ENCODE results near the gene CSNK1G2.
"Not testable (repeated sequence)": the region's sequence is repeated elsewhere in the genome, so short reads cannot be mapped to it uniquely, and the experiment has no call there.

CSNK1G2 gene

DNA sequence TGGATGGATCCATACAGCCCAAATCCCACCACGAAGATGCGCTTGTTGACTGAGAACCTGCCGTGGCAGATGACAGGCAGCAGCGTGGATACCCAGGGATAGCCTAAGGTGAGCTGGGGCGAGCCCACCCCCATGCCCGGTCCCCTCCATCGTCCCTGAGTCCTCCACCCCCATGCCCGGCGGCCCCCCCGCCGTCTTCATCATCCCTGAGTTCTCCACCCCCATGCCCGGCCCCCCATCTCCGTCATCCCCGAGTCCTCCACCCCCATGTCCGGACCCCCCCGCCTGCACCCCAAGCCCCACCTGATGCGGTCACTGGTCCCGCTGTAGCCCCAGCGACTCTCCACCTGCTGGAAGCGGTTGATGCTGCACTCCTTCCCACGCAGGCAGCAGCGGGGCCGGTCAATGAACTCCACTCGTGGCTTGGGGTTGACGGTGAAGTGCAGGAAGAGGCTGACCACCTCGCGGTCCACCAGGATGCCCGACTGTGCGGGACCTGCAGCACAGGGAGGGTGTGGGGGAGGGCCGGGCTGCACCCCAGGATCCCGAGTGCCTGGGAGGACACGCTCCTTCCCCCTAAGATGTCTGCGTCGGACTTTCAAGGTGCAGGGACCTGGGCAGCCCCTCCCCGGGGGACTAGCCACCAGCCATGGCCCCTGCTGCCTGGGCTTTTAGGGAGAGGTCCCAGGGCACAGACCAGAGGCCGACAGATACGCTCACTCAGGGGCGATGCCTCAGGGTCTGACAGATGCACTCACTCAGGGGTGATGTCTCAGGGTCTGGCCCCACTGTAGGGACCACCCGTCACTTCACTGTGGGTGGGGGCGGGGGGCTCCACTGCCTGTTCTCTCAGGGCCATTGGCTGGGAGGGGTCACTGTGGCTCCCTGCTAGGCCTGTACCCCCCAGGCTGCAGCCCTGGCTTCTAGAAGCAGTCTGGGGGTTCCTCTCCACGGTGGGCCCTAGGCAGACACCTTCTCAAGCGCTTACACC, 46.5 kb downstream of the CSNK1G2 start:
- FAIRE-seq: no peak

DNA sequence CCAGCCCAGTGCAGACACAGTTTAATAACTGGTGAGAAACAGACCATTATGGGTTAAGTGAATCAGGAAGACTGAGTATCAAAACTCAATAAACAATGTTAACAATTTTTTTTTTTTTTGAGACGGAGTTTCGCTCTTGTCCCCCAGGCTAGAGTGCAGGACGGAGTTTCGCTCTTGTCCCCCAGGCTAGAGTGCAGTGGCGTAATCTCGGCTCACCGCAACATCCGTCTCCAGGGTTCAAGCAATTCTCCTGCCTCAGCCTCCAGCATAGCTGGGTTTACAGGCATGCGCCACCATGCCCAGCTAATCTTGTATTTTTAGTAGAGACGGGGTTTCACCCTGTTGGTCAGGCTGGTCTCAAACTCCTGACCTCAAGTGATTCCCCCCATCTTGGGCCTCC, 47.5 kb downstream of the CSNK1G2 start:
- not testable (repeated sequence) for DNase-seq (ENCODE audit: low spot score); FAIRE-seq

More for the DNA sequence above, 46.5 kb downstream of the CSNK1G2 start:
- no peak for DNase-seq (ENCODE audit: low spot score)

DNA sequence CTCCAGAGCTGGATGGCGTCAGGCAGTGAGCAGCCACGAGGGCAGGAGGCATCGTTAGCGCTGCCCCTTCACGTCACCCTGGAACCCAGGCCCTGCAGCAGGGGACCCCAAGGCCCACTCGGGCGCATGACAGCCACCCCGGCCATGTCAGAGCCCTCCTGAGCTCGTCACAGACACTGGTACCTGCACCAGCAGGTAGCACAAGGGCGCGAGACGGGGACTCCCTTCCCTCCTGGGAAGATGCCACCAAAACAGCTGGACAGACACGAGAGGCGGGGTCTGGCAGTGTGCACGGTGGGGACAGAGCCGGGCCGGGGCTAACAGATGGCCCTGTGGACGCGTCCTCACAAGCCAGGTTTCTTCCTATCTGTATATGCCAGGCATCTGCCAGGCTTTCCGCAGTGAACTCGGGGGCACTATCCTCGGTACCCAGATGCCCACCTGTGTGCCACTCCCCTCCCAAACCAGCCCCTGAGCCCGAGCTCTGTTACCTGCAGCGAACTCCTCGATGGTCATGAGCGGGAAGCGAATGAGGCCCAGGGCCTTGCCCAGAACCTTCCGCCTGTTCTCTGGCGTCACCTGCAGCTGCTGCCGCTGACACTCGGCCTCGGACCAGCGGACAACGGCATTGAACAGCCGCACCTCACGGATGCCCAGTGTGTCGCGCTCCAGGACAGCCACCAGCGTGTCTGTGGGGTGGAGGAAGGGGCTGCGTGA, 48.7 kb downstream of the CSNK1G2 start:
- no peak for FAIRE-seq
- DNase-seq (ENCODE audit: low spot score): no peak

DNA sequence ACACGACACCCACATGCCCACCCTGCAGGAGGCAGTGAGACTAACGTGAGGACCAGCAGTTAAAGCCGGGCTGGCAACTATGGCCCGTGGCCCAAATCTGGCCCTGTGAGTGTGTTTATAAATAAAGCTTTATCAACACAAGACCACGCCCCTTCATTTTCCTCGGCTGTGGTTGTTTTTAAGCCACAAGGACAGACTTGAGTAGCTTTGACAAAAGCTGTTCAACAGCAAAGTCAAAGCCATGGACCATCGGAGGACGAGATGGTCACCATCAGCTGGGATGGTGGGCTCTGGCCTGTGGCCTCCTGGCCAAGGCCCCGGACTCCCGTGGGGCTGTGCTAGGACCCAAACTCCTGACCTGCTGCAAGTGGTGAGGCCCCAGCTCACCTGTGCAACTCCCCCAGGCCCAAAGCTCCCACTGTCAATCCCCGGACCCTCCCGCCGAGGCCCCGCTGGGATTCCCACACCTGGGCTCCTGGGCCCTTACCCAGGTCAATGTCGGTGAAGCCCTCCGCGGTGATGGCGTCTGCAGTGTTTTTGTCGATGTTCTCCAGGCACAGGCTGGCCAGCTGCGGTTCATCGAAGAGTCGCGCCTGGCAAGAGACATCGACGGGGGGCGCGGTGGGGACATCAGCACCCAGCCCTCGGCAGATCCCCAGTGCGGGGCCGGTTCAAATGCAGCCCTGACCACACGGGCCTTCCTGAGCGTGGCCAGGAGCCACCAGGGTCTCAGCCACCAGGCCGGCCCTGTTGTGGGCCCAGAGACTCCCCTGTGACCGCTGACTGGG, 49.5 kb downstream of the CSNK1G2 start:
- FAIRE-seq (no peak), DNase-seq (ENCODE audit: low spot score) (no peak)

DNA sequence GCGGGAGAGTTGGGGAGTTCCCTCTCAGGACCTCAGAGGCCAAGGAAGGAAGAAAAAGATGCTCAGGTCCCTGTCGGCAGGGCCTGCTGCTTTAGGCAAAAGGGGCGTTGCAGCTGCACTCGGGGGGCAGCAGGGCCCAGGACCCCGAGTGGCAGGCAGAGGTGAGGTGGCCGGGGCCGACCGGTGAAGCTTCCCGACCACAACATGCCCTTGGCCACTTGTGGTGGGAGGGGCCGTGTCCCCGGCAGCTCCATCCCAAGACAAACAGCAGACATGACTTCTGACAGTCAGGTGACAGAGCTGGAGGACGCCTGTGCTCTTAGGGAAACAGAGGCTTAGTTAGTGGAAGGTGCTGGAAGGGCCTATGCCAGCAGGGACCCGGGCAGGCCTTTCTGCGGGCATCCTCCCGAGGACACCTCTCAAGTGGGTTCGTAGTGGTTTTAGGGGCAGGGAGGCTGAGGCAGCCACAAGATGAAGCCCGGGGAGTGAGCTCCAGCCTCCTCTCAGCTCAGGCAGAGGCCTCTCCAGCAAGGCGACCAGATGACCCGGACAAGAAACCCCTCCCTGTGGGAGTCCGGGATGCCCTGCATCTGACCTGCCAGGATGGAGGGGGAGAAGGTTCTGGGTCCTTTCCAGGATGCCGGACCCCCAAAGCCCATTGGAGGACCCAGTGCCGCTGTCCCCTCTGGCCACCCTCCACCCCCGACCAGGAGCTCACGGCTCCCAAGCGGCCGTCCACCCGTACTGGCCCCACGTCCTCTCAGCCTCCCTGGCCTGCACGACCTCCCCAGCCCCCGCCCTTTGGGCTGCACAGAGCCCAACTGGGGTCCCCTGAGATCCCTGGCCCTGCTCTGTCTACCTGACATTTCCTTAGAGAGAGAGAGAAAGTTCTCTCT, 50.3 kb downstream of the CSNK1G2 start:
- no peak for FAIRE-seq
- DNase-seq (ENCODE audit: low spot score): no peak

DNA sequence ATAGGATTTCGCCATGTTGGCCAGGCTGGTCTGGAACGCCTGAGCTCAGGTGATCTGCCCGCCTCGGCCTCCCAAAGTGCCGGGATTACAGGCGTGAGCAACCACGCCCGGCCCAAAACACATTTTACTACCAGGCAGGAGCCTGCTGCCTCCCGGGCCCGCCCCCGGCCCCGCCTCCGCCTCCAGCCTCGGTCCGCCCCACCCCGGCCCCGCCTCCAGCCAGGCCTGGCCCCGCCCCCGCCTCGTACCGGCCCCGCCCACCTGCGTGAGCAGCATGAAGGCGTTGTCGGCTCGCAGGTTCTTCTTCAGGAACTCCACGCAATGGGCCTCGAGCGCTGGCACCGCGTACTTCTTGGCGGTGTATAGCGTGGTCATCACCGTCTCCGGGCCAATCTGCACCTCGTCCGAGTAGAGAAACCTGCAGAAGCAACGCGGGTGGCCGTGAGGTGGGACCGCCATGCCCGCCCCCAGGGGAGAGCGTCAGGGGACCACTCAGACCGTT, 51.8 kb downstream of the CSNK1G2 start:
- FAIRE-seq (no peak), DNase-seq (ENCODE audit: low spot score) (no peak)

DNA sequence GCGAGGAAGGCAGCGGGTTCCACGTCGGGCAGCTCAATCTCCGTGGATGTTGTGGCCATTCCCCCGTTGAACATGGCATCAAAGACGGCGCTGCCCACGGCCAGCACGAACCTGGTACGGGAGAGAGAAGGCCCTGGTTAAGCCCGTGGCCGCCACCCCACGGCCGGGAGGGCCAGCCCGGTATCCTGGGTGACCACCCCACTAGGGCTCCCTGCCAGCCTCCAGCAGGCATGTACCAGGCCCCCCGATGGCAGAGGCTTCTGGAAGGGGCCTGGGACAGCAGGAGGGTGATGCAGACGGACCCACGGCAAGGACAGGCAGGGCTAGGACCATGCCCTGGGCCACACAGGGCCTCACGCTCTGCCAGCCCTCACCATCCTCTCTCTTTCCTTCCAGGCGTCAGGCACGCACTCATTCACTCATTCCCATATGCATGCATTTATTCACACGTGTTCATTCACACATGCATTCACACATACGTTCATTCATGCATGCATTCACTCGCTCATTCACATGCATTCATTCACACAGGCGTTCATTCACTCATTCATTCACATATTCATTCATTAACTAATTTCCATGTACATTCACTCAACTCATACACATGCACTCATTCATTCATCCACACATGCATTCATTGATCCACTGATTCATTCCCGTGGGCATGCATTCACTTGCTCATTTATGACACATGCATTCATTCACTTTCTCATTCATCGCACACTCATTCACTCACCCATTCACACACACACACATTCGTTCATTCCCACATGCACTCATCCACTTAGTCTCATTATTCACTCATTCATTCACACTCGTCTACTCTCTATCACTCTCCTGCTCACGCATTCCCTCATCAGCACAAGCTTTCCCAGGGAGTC, 56.6 kb downstream of the CSNK1G2 start:
- DNase-seq (ENCODE audit: low spot score) (no peak), FAIRE-seq (no peak)

DNA sequence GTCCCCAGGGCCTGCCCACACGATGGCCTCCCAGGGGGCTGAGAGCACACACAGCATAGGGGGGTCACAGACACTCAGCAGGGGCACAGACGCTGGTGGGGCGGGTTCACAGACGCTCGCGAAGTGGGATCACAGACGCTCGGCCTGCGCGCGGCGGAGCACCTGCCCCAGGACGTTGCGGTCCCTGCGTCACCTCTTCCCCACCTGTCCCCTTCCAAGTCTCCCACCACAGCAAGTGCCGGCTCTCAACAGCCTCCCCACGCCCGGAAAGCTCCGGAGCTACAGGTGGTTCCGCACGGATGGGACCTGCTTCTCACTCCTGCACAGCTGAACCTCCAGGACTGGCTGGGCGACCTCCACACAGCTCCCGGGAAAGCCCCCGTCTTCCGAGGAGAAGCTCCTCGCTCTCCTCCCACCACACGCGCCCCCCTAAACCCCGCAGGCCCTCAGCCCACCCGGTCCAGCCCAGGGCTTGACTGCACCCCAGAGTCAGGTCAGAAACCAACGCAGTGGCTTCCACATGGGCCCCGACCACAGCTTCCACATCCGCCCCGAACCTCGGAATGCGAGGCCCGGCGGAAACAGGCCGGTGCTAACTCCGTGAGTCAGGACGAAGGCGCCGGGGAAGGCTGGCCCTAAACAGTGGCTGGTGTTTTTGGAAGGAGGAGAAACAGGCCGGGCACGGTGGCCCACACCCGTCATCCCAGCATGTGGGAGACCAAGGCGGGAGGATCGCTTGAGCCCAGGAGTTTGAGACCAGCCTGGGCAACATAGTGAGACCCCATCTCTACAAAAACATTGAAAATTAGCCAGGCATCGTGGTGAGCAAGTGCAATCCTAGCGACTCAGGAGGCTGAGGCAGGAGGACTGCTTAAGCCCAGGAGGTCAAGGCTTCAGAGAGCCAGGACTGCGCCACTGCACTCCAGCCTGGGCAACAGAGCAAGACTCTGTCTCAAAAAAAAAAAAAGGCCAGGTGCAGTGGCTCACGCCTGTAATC, 58.0 kb downstream of the CSNK1G2 start:
- DNase-seq (ENCODE audit: low spot score) (no peak), FAIRE-seq (no peak)

DNA sequence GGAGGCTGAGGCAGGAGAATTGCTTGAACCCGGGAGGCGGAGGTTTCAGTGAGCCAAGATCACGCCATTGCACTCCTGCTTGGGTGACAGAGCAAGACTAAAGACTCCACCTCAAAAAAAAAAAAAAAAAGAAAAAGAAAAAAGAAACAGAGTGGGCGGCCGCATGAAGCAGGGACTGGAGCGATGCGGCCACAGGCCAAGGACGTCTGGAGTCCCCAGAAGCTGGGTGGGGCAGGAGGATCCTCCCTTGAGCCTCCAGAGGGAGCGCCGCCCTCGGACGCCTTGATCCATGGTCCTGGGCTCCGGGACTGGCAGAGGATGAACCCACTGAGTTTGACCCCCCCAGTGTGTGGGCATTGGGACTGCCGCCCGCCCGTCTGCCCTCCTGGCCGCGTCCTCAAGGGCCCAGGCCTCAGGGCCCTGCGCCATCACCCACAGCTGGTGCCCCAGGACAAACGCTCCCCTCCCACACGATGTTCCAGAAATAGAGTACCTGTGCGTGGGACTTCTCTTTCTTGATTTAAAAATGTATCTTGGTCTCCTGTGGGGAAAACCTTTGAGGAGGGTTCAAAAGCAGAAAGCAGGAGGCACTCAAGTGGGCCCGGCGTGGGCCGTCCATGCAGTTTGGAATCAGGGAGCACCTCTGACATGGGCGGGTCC, 59.0 kb downstream of the CSNK1G2 start:
- FAIRE-seq: no peak

DNA sequence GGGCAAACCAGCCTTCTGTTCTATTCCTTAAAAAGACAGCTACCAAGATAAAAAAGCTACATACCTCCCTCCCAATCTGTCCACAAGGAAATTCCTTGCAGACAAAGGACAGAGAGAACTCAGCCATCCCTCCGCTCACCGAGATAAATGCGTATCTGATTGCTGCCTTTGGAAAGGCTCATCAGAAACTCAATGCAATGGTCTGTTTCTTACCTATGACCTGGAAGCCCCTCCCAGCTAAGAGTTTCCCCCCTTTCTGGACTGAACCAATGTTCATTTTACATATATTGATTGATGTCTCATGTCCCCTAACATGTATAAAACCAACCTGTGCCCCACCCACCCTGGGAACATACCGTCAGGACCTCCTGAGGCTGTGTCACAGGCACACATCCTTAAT, 62.9 kb downstream of the CSNK1G2 start:
- DNase-seq (ENCODE audit: low spot score) (no peak), FAIRE-seq (no peak)

More for the DNA sequence above, 59.0 kb downstream of the CSNK1G2 start:
- DNase-seq (ENCODE audit: low spot score): no peak

DNA sequence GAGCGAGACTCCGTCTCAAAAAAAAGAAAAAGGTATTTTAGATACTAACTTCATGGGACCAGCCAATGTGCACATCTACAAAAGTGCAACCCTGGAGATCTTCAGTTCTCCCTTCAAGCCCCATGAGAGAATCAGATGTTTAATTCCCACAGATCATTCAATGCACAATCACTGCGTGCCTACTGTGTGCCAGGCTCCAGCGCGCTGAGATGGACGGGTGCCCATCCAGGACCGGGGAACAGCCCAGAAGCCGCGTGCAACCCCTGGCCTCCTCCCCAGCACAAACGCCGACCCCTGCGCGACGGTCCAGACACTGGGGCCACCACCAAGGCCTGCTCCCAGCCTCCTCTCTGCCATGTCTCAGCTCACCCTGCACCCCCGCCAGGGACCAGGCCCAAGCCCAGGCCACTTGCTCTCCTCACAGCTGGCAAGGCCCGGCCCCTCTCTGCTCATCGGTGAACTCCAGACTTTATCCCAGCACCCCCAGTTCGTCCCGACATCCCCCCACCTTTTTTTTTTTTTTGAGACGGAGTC, 69.2 kb downstream of the CSNK1G2 start:
- DNase-seq (ENCODE audit: low spot score): no peak
- FAIRE-seq: no peak

DNA sequence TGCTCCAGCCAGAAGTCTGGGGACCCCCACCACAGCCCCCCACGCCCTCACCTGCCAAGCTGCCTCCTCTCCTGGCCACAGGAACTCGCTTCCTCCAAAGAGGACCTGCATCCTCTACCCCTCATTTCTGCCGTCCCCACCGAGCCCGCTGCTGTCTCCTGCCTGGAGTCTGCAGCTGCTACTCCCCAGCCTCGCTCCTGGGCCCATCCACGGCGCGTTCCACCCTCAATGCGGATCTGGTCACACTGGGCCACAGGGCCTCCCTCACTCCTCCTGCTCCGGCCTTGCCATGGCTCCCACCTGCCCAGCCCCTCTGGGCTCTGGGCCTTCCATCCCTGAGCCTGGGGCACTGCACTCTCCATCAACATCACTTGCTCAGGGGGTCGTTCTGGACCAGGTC, 70.2 kb downstream of the CSNK1G2 start:
- FAIRE-seq: no peak

DNA sequence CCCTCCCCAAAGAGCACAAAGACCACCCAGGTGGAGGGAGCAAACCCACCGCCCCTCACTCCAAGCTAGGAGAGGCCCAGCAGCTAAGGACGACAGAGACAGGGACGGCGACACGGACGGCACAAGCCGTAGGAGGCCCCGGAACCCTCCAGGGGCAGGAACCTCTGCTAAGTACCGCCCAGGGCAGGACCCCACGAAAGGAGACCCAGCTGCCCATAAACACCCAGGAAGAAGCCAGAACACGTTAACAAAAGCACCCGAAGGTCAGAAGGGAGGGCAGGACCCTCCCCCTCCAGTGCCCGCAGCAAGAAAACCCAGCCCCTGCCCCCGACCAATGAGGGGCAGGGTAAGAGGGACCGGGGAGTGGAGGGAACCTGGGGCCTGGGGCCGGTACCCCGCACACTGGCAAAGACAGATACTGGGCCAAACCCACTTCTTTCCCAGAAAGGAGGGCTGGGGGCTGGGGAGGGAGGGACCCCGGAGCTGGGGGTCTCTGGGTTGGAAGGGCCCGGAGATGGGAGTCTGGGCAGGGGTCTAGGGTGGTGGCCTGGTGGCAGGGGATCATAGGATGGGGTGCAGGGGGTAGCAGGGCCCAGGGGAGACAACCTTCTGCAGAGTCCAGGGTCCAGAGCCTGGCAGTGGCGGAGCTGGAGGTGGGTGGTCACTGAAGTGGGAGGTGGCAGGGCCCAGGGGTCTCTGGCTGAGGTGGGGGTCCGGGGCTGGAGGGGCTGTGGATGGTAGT, 72.1 kb downstream of the CSNK1G2 start:
- DNase-seq (ENCODE audit: low spot score) (no peak), FAIRE-seq (no peak)

More for the DNA sequence above, 70.2 kb downstream of the CSNK1G2 start:
- no peak for DNase-seq (ENCODE audit: low spot score)

DNA sequence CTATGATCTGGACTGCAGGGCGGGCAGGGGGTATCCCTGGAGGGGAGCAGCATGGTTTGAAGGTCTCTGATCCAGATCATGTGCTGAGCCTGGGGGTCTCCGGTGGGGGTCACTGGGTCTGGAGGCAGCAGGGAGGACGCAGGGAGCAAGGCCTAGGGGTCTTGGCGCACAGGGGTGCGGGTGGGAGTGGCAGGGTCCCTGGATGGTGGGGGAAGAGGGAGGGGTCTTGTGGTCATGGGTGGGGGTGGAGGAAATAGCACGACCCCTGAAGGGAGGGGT, 72.7 kb downstream of the CSNK1G2 start:
- no peak for FAIRE-seq

DNA sequence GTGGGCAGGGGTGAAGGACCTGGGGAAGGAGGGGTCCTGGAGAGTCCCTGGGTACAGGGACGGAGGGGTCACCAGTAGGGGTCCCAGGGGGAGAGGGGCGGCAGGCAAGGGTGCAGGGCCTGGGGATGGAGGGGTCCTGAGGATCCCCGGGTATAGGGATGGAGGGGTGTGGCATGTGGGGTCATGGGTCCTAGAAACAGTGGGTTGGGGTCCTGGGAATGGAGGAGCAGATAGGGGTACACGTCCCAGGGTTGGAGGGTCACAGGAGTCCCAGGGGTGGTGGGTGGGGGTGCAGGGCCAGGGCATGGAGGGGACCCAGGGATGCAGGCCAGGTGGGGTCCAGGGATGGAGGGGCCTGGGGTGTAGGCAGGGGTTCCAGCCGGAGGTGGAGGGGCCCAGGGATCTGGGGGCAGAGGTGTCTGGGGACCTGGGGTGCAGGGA, 73.2 kb downstream of the CSNK1G2 start:
- FAIRE-seq: no peak
- DNase-seq (ENCODE audit: low spot score): no peak

More for the DNA sequence above, 72.7 kb downstream of the CSNK1G2 start:
- DNase-seq (ENCODE audit: low spot score): no peak

DNA sequence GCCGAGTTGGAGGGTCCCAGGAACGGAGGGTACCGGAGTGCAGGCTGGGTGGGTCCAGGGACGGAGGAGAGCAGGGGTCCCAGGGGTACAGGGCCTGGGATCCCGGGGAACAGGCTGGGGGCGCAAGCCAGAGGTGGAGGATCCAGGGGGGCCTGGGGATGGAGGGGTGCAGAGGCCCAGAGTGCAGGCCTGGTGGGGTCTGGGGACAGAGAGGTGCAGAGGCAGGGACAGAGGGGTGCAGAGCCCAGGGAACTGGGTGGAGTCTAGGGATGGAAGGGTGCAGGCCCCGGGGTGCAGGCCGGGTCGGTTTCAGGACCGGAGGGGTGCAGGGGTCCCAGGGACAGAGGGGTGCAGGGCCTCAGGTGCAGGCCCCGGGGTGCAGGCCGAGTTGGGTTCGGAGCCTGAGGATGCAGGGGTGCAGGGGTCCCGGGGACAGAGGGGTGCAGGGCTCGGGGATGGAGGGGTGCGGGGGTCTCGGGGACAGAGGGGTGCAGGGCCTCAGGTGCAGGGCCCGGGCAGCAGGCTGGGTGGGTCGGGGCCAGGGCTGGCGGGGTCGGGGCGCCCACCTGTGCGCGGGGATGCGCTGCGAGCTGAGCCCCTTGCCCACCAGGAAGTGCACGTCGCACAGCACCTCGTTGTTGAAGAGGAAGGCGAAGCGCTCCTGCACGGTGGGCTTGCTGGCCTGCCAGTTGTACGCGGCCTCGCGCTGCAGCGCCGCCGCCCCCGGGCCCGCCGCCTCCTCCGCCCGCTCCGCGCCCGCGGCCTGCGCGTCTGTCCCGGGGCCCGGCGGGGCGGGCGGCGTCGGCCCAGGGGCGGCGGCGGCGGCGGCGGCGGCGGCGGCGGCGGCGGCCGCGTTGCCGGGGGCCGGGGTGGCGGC, 74.0 kb downstream of the CSNK1G2 start:
- FAIRE-seq: no peak
- peak; percentile 49 for DNase-seq (ENCODE audit: low spot score)
